HG03469 (cell line): Measurements from ENCODE around the gene ADAM17.

Experiments
- ATAC-seq: cut with Tn5 transposase; IDR thresholded peaks from one replicate; pipeline ENCODE4 v1.9.1; 2021; ENCODE audit warnings: mild to moderate bottlenecking, moderate library complexity, moderate number of reproducible peaks; ENCODE audit not compliant: unreplicated experiment

Gene ADAM17

GRCh38 chr2:9474361-9475057 lies 81.1 kb downstream of the ADAM17 start, which contains the start of gene IAH1:
Gene IAH1, plus strand, starts transcription at chr2:9474551. Its CDS starts 16 bp downstream, at chr2:9474567.
- ATAC-seq: peak; percentile 55

GRCh38 chr2:9473985-9474360 lies 81.7 kb downstream of the ADAM17 start:
- no peak for ATAC-seq

DNA sequence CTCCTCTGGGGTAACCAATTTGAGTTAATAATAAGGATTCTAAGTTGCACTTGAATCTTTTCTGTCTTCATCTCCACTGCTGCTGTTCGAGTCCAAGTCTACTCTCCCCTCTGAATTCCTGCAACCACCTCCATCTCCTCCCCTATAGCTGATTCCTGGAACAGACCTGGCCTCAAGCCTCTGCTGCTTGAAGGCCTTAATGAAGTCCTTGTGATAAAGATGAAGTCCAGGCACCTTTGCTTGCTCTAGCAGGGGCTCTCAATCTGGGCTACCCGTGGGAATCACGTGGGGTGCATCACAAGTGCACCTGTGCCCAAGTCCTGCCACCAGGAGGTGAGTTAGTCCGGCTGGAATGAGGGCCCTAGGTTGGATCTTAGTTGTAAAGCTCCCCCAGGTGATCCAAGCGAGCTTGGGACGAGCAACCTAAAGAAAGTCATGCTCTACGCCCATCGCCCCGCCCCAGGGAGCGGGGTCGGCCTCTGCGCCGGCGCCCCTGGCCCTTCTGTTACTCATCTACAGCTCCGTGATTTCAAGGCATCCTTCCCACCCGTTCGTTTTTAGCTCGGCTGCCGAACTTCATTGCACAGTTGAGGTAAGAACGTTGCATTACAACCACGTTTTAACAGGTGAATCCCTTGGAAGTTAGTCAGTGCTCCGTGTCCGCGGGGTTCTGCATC lies 82.2 kb downstream of the ADAM17 start:
- no peak for ATAC-seq

- no peak for ATAC-seq
These were observed 83.1 kb downstream of the ADAM17 start for GRCh38 chr2:9472511-9472910.

GRCh38 chr2:9471206-9471605 lies 84.4 kb downstream of the ADAM17 start:
- no peak for ATAC-seq

GRCh38 chr2:9467687-9468086 lies 87.9 kb downstream of the ADAM17 start:
- ATAC-seq: no peak

DNA sequence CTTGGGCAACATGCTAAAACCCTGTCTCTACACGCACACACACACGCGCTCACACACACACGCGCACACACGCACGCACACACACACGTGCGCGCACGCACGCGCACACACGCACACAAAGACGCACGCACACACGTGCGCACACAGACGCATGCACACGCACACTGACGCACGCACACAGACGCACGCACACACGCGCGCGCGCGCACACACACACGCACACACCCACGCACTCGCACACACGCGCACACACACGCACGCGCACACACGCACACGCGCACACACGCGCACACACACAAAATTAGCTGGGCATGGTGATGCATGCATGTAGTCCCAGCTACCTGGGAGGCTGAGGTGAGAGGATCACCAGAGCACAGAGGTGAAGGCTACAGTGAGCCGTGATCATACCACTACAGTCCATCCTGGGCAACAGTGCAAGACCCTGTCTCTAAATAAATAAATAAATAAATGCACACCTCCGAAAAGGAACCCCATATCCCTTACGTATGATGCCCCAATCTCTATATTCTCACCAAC lies 89.4 kb downstream of the ADAM17 start:
- ATAC-seq: no peak

- no peak for ATAC-seq
These were observed 90.5 kb downstream of the ADAM17 start for GRCh38 chr2:9465170-9465569.

DNA sequence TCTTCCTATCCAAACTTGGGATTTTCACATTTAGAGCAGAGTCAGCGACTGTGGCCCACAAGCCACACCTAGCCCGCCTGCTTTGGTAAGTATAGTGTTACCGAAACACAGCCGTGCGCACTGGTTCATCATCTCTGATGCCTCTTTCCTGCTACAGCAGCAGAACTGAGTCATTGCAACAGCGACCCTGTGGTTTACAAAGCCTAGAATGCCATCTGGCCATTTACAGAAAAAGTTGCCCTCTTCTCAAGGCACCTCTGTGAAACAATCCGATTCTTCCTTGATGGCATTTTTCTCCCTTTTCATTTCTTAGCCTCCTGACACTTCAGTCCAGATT lies 92.0 kb downstream of the ADAM17 start:
- ATAC-seq: no peak

- no peak for ATAC-seq
These were observed 92.5 kb downstream of the ADAM17 start for GRCh38 chr2:9462886-9463697.

DNA sequence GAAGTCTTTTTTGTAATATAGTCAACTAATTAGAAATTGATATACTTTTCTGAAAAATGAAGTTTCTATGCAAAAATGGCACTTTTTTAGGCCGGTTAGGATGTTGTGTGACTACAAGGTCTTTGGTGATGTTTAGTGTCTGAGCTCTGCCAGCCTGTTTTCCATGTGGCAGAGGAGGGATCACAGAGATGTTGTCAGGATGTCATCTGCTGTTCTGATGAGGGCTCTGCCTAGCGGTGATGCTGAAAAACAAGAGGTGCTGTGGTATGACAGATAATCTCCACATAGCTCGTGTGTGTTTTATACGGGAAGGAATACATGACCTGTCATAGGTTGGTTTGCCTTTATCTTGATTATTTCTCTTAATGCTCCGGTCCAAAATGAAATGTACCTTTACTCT lies 93.3 kb downstream of the ADAM17 start:
- no peak for ATAC-seq

DNA sequence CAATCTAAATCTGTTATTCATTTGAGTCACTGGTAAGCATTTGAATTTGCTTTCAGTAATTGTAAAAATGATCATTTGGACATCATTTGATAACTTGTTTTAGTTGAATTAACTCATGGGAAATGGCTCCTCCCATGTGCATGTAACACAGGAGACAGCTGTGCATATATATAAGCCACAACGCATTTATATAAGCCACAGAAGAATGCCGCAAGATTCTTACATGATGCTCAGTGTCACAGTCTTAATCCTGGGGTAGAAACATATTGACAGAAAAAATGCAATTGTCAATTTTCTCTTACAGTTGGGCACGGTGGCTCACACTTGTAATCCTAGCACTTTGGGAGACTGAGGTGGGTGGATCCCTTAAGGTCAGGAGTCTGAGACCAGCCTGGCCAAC lies 94.6 kb downstream of the ADAM17 start:
- ATAC-seq: no peak

DNA sequence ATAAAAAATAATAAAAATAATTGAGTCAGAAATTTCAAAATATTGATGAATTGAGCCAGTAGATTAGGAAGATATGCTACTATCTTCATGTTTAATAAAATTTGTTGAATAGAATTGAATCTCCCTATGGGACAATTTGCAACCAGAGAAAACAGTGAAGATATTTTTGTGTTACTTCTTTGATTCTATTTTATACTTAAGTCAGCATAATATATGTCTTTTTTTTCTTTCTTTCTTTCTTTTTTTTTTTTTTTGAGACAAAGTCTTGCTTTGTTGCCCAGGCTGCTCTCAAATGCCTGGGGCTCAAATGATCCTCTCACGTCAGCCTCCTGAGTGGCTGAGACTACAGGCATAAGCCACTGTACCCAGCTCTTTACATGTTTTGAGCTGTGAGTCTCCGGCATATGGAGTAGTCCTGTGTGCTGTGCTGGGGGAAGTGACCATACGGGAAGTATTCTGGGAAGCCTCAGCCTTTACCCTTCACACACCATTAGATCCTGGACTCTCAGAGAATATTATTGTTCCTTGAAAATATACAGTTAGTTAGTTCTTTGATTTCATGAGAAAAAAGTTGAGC lies 95.1 kb downstream of the ADAM17 start:
- ATAC-seq: no peak

- ATAC-seq: no peak
These were observed 104.4 kb downstream of the ADAM17 start for GRCh38 chr2:9451231-9451630.

DNA sequence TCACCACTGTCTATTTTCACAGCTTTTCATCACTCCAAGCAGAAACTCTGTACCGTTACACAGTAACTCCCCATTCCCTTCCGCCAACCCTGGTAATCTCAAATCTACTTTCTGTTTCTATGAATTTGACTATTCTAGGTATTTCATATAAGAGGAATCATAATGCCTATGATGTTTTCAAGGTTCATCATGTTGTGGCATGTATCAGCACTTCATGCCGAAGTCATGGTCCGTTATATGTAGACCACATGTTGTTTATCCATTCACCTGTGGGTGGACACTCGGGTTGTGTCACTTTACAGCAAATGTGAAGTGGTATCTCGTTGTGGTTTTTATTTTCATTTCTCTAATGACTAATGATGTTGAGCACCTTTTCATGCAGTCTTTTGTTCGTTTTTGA lies 110.5 kb downstream of the ADAM17 start:
- no peak for ATAC-seq

GRCh38 chr2:9443526-9443925 lies 112.1 kb downstream of the ADAM17 start:
- ATAC-seq: no peak

DNA sequence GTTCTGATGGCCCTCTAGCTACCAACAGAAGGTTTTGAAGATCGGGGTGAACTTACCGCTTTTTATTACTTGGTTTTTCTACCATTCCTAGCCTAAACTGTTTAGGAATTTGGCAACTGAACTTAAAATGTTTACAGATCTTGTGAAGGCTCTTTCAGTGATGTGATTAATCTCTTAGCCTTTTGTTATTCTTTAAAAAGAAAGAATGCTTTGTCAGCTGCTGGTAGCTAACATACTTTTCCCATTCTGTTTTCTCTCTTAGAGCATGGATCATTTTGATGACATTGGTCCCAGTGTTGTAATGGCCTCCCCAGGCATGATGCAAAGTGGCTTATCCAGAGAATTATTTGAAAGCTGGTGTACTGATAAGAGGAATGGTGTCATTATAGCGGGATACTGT lies 114.1 kb downstream of the ADAM17 start:
- no peak for ATAC-seq

DNA sequence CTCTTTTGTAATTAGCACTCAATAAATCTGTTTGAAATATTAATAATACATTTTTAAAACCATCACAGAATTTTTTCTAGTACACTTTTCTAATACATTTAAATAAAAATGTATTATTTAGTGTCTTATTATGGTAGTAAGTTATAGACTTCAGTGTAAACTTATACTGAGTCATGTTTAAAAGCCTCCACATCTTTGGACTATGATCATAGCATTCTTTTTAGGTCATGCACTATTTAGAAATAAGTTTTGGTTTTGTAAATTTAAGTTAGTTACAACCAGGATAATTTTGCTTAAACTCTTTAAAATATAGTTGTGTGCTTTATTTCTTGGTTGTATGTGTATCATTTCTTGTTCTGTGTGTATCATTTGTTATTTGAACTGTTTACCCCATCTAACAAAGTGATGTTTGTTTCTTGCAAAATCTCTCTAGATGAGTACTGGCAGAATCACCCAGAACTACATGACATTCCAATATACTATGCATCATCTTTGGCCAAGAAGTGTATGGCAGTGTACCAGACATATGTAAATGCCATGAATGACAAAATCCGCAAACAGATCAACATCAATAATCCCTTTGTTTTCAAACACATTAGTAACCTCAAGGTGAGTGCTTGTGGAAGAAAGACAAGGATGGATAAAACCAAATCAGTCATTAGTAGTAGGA lies 115.4 kb downstream of the ADAM17 start:
- ATAC-seq: no peak

GRCh38 chr2:9439536-9439935 lies 116.1 kb downstream of the ADAM17 start:
- ATAC-seq: no peak
